GM12891 (cell line): ENCODE results near the gene BRI3BP.

Experiments used
- POLR2A ChIP-seq: IDR thresholded peaks from 2 replicates; pipeline ENCODE4 v1.6.1; 2011; ENCODE audit warnings: low read depth, low read length, control low read depth
- POLR2AphosphoS5 ChIP-seq: IDR thresholded peaks from 2 replicates; pipeline ENCODE4 v1.6.1; 2011; ENCODE audit warnings: low read depth, low read length, control low read depth
- POU2F2 ChIP-seq: IDR thresholded peaks from 2 replicates; pipeline ENCODE4 v1.6.1; 2011; ENCODE audit warnings: low read depth, mild to moderate bottlenecking, control low read depth, low read length, moderate library complexity
- SPI1 ChIP-seq: IDR thresholded peaks from 2 replicates; pipeline ENCODE4 v1.6.1; 2011; ENCODE audit warnings: low read depth, low read length, control low read depth
- TAF1 ChIP-seq: IDR thresholded peaks from 2 replicates; pipeline ENCODE4 v1.6.1; 2011; ENCODE audit warnings: low read depth, low read length, control low read depth

GRCh38 chr12:124998705-124999104, 5.3 kb downstream of the BRI3BP start:
- TF ChIP-seq POLR2A = no peak
- TF ChIP-seq POLR2AphosphoS5 = no peak
- no peak for TF ChIP-seq TAF1
- TF ChIP-seq POU2F2 = no peak
- no peak for TF ChIP-seq SPI1
